ENCODE results near the gene PITPNM3.

The PITPNM3 gene

DNA sequence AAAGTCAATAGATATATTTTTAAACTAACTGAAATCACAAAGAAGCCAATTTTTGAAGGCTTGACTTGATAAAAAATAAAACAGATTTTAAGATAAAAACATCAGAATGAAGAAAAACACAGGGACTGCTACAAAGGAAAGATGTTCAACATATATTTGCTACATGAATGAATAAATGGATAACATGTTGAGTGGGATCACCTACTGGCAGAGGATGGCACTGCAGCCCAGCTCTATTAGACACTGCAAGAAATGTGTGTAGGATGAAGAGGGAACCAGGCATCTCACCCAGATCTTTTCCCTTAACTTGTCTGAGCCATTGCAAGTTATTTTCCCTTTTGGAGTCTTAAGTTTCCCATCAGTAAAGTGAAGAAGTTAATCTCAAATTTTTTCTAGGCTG lies 125.6 kb downstream of the PITPNM3 start:
- H4K20me1 ChIP-seq (ENCODE audit: insufficient read depth) = no peaks in the 10 kb centered on the region
- H2AFZ ChIP-seq (ENCODE audit: low read depth) = no peak overlapping the region
- no peaks in the 10 kb centered on the region for H3K4me1 ChIP-seq (ENCODE audit: low read depth, poor library complexity, severe bottlenecking)
- no peaks in the 10 kb centered on the region for H3K27me3 ChIP-seq (ENCODE audit: insufficient read depth, low read depth)
- H3K79me2 ChIP-seq (ENCODE audit: insufficient read depth, low read depth) = no peaks in the 10 kb centered on the region
- TF ChIP-seq, protein P1, sequence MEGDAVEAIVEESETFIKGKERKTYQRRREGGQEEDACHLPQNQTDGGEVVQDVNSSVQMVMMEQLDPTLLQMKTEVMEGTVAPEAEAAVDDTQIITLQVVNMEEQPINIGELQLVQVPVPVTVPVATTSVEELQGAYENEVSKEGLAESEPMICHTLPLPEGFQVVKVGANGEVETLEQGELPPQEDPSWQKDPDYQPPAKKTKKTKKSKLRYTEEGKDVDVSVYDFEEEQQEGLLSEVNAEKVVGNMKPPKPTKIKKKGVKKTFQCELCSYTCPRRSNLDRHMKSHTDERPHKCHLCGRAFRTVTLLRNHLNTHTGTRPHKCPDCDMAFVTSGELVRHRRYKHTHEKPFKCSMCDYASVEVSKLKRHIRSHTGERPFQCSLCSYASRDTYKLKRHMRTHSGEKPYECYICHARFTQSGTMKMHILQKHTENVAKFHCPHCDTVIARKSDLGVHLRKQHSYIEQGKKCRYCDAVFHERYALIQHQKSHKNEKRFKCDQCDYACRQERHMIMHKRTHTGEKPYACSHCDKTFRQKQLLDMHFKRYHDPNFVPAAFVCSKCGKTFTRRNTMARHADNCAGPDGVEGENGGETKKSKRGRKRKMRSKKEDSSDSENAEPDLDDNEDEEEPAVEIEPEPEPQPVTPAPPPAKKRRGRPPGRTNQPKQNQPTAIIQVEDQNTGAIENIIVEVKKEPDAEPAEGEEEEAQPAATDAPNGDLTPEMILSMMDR (conservative IDR thresholded peaks at IDR 0.05; ENCODE audit: low read depth, low read length) = no peak
- no peak overlapping the region for H3K9ac ChIP-seq
- no peak overlapping the region for H3K27ac ChIP-seq
- no peak overlapping the region for H3K4me3 ChIP-seq (IDR thresholded peaks at IDR 0.05; ENCODE audit: insufficient read depth, low read depth, low read length)
- H3K36me3 ChIP-seq (ENCODE audit: insufficient read depth) = no peaks in the 10 kb centered on the region
- H3K4me2 ChIP-seq = no peak overlapping the region

- Histone ChIP-seq H3K27ac (no peak overlapping the region), H3K79me2 (ENCODE audit: insufficient read depth, low read depth) (no peaks in the 10 kb centered on the region), H3K36me3 (ENCODE audit: insufficient read depth) (no peaks in the 10 kb centered on the region), H3K4me1 (ENCODE audit: low read depth, poor library complexity, severe bottlenecking) (no peaks in the 10 kb centered on the region), H3K4me3 (IDR thresholded peaks at IDR 0.05; ENCODE audit: insufficient read depth, low read depth, low read length) (no peak overlapping the region), H2AFZ (ENCODE audit: low read depth) (no peak overlapping the region), H4K20me1 (ENCODE audit: insufficient read depth) (no peaks in the 10 kb centered on the region), H3K4me2 (no peak overlapping the region), H3K9ac (no peak overlapping the region), H3K27me3 (ENCODE audit: insufficient read depth, low read depth) (no peaks in the 10 kb centered on the region)
- TF ChIP-seq, protein P1 (conservative IDR thresholded peaks at IDR 0.05; ENCODE audit: low read depth, low read length) = no peak
These were observed 127.1 kb downstream of the PITPNM3 start for GRCh38 chr17:6429266-6429665.

GRCh38 chr17:6428207-6428965 lies 128.0 kb downstream of the PITPNM3 start:
- Histone ChIP-seq H3K4me1 (ENCODE audit: low read depth, poor library complexity, severe bottlenecking) (no peaks in the 10 kb centered on the region), H3K79me2 (ENCODE audit: insufficient read depth, low read depth) (no peaks in the 10 kb centered on the region), H3K36me3 (ENCODE audit: insufficient read depth) (no peaks in the 10 kb centered on the region), H3K27ac (no peak overlapping the region), H3K9ac (no peak overlapping the region), H2AFZ (ENCODE audit: low read depth) (no peak overlapping the region), H3K27me3 (ENCODE audit: insufficient read depth, low read depth) (no peaks in the 10 kb centered on the region), H4K20me1 (ENCODE audit: insufficient read depth) (no peaks in the 10 kb centered on the region), H3K4me3 (IDR thresholded peaks at IDR 0.05; ENCODE audit: insufficient read depth, low read depth, low read length) (no peak overlapping the region), H3K4me2 (no peak overlapping the region)
- TF ChIP-seq, protein P1 (conservative IDR thresholded peaks at IDR 0.05; ENCODE audit: low read depth, low read length) = no peak

DNA sequence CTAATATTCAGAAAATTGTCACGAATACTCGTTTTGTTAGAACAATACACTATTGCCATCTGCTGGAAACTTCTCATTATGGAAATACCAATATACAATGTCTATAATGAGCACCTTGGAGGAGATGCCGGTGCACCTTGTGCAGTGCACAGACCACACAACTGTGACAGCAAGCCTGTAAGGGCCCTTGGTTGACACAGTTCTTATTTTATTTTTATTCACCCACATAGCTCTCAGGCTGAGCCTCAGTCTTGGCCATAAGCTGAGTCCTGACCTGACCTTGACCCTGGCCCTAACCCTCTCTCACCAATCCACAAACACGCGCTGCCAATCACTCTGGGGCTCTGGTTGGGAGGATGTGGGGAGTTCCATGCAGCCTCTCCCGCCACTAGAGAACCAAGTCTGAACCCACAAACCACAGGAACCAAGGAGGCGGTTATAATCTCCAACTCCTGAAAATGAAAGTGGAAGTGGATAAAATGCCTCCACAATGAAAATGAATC lies 129.0 kb downstream of the PITPNM3 start:
- Histone ChIP-seq H3K4me2 (no peak overlapping the region), H3K4me3 (IDR thresholded peaks at IDR 0.05; ENCODE audit: insufficient read depth, low read depth, low read length) (no peak overlapping the region), H3K79me2 (ENCODE audit: insufficient read depth, low read depth) (no peaks in the 10 kb centered on the region), H3K9ac (no peak overlapping the region), H4K20me1 (ENCODE audit: insufficient read depth) (no peaks in the 10 kb centered on the region), H3K27ac (no peak overlapping the region), H3K36me3 (ENCODE audit: insufficient read depth) (no peaks in the 10 kb centered on the region), H2AFZ (ENCODE audit: low read depth) (no peak overlapping the region), H3K4me1 (ENCODE audit: low read depth, poor library complexity, severe bottlenecking) (no peaks in the 10 kb centered on the region), H3K27me3 (ENCODE audit: insufficient read depth, low read depth) (no peaks in the 10 kb centered on the region)
- TF ChIP-seq, protein P1 (conservative IDR thresholded peaks at IDR 0.05; ENCODE audit: low read depth, low read length) = no peak
